ENCODE data around the gene COMT. TPM values are rescaled to one million over a fixed set of nuclear protein-coding genes. Genes with fewer than 3 reads are reported as not detected.
A peak's percentile ranks its signal among the peaks of the same experiment; 100 is the strongest.

COMT gene
- total and polyA plus RNA-seq, 9 of the 15 experiments (the other 6 are each of a cell fraction or from before 2014, with no cell fraction given), result 12.5 to 351 (median 155) TPM

GRCh38 chr22:19975707-19976035, 34.1 kb downstream of the COMT start (continued):
- TF ChIP-seq E2F4 (CRISPR knock-in tag; IDR thresholded peaks at IDR 0.05; ENCODE audit: low read depth) (no peak), DPF2 (IDR thresholded peaks at IDR 0.05) (no peak), RB1 (IDR thresholded peaks at IDR 0.05; ENCODE audit: low read depth) (0 out of 2 replicates have a peak, but pooled peaks have one; percentile 3), ZNF444 (CRISPR knock-in tag; IDR thresholded peaks at IDR 0.05) (no peak), POLR2A (conservative IDR thresholded peaks at IDR 0.05) (0 out of 2 replicates have a peak, but pooled peaks have one; percentile 35), OTX1 (CRISPR knock-in tag; IDR thresholded peaks at IDR 0.05) (0 out of 2 replicates have a peak, but pooled peaks have one; percentile 0), SP2 (IDR thresholded peaks at IDR 0.05; ENCODE audit: extremely low read depth, low read depth, low read length, poor library complexity, severe bottlenecking) (no peak), ETV6 (IDR thresholded peaks at IDR 0.05; ENCODE audit: borderline replicate concordance in 1 of 2, low read depth in 2 of 2, low read length in 1 of 2) (0 out of 4 replicates have a peak, but pooled peaks of 1 of the 2 experiments have one; percentile 6), ETV6 (CRISPR knock-in tag; IDR thresholded peaks at IDR 0.05; ENCODE audit: borderline replicate concordance) (no peak), HDAC2 (IDR thresholded peaks at IDR 0.05) (no peak), ZHX1 (conservative IDR thresholded peaks at IDR 0.05; ENCODE audit: low read length) (peak; percentile 53; the same call in 1 of the 2 replicates), ZNF586 (CRISPR knock-in tag; conservative IDR thresholded peaks at IDR 0.05) (peak; percentile 33; the same call in 1 of the 2 replicates), POLR2G (IDR thresholded peaks at IDR 0.05; ENCODE audit: low read depth, low read length) (peak; percentile 8; the same call in 1 of the 2 replicates)
- TF ChIP-seq, protein P1, sequence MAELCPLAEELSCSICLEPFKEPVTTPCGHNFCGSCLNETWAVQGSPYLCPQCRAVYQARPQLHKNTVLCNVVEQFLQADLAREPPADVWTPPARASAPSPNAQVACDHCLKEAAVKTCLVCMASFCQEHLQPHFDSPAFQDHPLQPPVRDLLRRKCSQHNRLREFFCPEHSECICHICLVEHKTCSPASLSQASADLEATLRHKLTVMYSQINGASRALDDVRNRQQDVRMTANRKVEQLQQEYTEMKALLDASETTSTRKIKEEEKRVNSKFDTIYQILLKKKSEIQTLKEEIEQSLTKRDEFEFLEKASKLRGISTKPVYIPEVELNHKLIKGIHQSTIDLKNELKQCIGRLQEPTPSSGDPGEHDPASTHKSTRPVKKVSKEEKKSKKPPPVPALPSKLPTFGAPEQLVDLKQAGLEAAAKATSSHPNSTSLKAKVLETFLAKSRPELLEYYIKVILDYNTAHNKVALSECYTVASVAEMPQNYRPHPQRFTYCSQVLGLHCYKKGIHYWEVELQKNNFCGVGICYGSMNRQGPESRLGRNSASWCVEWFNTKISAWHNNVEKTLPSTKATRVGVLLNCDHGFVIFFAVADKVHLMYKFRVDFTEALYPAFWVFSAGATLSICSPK (IDR thresholded peaks at IDR 0.05; ENCODE audit: borderline replicate concordance), result no peak
